GM19452 (cell line): ENCODE results near the gene PPARA.

Experiments used
- ATAC-seq: cut with Tn5 transposase; IDR thresholded peaks from one replicate; pipeline ENCODE4 v1.9.1; 2021; ENCODE audit not compliant: unreplicated experiment

PPARA gene

GRCh38 chr22:46269564-46269963 lies 119.2 kb downstream of the PPARA start:
- ATAC-seq: no peak

- no peak for ATAC-seq
These were observed 121.9 kb downstream of the PPARA start for GRCh38 chr22:46272196-46272595.

GRCh38 chr22:46272762-46273431 lies 122.6 kb downstream of the PPARA start:
- no peak for ATAC-seq

- no peak for ATAC-seq
These were observed 123.3 kb downstream of the PPARA start for GRCh38 chr22:46273432-46274148.

DNA sequence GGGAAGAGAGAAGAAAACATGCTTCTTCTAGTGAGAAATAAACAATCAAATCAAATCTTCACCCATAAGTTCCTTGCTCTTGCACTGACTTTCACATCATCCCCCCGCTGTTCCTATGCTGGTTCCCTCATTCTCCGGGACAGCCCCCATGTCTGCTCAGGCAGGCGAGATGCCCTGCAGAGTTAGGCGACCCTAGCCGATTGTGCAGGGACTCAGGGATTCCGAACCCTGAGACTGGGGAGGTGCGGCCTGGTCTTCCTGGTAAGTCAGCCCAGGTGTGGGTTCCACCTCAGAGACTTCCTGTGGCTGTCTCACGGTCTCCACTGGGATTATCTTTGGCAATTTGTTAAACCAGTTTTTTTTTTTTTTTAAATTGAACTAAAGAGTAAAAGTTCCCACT lies 124.1 kb downstream of the PPARA start:
- no peak for ATAC-seq

DNA sequence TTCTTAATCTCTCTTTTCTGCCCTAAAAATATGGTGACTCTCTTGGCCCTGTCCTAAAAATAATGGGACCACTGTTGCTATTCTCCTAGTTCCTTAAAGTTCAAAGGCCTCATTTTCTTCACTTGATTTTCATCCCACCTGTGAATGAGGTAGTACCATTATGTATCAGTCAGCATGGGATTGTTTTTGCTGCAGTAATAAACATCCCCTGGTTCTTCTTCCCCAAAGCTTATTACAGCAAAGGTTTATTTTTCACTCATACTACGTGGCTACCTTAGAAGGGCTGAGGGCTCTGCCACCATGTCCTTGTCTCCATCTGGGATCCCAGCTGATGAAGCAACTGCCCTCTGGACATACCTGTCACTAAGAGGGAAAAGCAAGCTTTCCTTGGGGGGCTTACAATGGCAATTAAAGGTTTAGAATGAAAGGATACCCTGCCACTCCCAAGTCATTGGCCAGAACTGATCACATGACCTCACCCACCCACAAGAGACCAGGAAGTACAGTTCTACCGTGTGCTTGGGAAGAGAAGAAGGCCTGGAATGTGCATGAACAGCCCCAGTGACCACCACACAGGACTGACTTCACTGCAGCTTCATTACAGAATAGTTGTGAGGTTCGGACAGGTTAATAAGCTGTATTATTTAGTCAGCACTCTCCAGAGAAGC lies 125.3 kb downstream of the PPARA start:
- ATAC-seq: no peak

GRCh38 chr22:46276563-46276962 lies 126.2 kb downstream of the PPARA start:
- ATAC-seq: no peak

DNA sequence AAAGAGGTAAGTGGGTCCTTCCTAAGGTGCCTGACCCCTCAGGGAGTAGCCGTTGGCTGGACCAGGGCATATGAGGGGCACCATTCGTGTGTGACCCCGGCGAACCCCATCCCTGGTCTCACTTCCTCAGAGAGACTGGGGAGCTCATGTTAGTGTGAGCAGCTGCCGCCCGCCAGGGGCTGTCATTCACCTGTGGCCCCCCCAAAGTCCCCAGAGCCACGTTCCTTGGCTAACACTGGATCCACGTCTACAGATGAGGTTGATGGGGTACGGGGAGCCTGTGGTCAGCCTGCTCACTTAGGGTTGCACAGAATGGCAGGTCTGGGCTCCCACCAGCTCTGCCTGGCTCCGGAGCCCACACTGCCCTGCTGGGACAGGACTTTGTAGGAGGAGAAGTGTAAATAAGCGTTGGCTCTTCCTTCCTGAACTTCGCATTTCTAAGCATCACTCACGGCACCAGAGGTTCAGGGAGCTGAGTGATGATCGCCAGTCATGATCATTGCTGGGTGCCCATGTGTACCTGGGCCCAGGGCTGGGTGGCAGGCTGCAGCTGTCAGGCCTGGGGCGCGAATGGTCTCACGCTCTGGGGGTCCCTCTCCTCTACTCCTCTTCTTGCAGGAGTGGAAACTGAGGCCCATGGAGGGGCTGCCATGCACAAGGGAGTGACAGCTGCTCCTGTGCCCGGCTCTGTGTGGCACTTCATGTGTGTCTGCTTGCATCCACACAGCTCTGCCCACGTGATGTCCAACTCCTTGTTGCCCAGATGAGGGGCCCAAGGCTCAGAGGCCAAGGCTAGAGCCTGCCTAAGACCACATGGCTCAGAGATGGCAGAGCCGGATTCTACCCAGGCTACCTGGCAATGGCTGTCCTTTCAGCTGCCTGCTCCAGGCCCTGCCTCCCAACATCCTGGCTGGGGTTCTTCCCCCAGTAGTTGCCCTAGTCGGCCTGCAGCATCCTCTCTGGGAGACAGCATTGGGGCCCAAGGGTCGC lies 128.6 kb downstream of the PPARA start:
- ATAC-seq: no peak

DNA sequence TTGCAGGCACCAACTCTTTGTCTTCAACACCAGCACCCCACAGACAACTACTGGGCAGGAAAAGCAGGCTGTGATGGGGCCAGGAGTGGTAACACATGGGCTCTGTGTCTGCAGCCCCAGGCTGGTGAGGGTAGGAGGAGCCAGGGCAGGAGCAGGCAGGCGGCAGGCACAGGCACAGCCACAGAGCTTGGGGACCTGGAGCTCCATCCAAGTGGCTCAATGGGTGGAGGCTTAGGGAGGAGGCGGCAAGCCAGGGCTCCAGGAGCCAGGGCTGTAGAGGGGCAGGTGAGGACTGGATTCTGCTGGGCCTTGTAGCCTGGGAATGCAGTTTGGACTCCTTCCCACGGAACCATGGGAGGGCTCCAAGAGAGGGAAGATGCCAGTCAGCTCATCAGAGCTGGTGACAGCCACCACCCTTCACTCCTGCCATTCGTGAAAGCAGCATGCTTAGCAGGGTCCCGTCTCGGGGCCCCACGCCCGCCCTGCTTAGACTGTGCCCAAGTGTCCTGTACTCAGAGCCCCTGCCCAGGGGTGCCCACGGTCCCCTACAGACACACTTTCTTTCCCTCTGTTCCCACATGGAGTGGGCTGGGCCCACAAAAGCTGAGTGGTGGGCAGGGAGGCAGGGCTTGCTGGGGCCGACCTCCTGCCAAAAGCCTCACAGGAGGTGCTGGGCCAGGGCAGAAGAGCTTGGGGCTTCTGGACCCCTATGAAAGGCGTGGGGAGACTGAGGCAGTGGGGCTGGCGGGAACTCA lies 129.9 kb downstream of the PPARA start:
- ATAC-seq: no peak

DNA sequence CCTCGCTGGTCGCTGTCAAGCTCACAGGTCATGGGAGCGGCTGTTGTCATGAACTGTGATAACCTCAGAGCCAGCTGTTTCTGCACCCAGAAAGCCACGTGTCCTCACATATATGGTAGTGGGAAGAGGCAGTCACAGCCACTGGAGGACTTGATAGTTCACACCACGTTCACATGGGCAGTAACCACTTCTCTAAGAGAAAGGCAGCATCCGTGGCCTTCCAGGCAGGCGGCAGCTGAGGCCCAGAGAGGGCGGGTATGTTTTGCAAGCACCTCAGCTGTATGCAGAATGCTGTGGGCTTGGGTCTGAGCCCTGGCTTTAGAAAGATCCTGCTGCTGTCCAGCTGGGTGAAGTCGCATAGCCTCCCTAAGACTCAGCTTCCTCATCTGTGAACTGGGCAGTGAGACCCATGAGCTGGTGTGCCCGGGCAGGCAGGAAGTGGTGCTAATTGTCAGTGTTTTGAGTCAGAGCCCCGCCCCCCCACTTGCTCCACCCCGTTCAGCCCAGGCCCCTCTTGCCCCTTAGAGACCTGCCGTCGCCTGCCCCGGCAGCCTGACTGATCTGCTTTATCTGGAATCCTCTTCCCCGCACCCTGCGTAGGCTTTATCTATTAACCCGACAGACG lies 130.8 kb downstream of the PPARA start:
- ATAC-seq: peak; percentile 69

DNA sequence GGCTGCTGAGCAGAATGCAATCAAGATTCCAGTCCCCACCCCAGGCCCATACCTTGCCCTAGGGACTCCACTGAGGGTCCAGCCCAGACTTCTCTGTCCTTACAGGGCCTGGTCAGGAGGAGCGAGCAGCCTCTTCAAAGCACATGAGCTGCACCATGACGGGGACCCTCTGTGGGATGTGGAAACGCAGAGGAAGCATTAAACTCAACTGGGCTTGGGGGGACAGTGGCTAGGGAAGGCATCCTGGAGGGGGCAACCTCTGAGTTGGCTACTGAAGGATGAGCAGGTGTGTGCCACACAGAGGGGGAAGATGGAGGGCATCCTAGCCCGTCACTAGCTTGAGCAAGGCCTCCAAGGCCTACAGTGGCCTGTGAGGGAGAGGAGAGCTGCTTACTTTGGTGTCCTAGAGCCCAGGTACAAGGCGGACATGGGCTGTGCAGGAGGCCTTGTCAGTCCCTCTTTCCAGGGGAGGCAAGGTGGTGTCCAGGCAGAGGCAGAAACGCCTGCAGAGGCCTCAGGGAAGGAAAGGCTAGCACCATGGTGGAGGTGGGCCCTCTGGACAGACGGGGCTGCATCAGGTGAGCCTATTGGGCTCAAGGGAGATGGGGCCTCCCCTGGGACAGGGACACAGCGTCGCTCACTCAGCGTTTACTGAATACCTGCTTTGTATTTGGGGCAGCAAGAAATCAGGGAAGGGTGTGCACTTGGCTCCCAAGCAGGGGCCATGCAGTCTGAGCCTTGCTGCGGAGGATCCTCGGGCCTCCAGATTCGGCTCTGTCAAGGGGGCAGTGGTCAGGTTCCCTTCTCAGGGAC lies 131.7 kb downstream of the PPARA start:
- ATAC-seq: no peak

- no peak for ATAC-seq
These were observed 135.7 kb downstream of the PPARA start for GRCh38 chr22:46286006-46286405.

DNA sequence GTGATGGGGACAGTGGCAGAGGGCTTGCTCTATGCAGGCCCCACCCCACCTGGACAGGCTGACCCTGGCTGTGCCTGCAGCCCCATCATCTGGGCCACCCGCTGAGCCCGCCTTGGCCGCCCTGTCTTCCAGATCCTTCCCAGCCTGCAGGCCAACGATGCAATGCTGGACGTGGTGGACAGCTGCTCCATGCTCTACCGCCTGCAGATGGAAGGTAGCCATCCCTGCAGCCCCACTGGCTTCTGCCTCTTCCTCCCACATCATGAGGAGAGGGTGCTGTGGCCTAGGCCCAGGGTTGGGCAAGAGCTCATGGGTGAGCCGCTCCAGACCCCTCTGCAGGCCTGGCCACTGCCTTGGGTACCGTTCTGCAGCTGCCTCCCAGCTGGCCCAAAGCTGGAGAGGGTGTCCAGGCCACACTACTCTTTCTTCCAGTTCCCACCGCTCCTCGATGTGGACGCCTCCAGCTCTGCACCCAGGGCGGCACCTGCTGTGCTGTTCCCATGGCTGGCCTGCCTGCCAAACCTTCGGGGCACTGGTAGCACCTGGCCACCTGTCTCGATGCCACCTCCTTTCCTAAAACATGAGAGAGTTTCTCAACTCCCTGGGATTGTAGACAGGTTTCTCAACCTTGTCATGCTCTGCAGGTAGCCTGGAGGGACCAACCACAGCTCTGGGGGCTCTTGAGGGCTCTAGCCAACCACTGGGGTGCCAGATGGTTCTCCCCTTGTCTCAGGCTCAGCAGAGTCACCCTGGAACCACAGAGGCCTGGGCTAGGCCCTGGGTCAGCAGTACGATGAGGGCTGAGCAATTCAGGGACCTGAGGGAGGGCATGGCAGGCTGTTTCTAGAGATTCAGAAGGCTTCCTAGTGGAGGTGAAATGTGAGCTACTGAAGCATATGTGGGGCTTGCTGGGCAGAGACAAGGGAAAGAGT lies 136.9 kb downstream of the PPARA start:
- ATAC-seq: no peak

- ATAC-seq: peak; percentile 77
These were observed 137.8 kb downstream of the PPARA start for GRCh38 chr22:46287873-46288751.

DNA sequence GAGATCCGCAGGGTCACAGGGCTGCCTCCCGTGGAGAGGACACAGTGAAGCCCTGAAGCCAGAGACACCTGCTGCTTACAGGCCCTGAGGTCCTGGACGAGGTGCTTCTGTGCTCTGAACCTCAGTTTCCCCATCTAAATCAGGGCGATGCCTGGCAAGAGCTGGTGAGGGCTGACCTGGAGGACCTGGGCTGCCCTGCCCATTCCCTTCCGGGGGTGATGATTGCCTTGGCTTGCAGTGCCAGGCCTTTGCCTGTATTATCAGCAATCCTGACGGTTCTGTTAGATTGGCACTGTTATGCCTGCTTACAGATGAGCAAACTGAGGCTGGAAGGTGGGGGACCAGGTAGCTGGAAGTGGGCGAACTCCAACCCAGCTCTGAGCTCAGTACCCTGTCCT lies 138.5 kb downstream of the PPARA start:
- ATAC-seq: no peak

DNA sequence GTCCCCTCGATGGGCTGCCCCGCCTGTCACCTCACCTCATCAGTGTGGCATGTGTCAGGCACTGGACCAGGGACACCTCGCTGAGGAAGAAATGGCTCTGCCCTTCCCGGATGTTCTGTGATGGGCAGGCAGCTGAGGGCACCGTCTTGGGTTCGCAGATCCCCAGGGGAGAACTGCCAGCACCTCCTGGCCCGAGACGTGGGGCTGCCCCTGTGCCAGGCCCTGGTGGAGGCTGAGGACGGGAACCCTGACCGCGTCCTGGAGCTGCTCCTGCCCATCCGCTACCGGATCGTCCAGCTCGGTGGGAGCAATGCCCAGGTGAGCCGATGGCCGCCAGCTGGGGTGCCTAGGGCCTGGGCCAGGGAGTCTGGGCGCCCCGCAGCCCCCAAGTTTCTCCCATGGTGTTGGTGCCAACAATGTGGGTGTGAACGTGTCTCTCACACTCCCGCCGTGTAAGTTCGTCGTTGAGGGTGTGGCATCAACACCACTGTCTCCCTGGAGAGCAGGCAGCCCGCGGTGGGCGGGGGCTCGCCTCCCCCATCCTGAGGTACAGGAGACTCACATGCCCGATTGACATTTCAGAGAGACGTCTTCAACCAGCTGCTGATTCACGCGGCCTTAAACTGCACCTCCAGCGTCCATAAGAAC lies 139.0 kb downstream of the PPARA start:
- no peak for ATAC-seq
